ENCODE measurements around the gene S100A7. TPM values are rescaled to one million over a fixed set of nuclear protein-coding genes. Genes with fewer than 3 reads are reported as not detected.

The S100A7 gene
- total RNA-seq, 1 experiment from 2014 or later, result not detected

DNA sequence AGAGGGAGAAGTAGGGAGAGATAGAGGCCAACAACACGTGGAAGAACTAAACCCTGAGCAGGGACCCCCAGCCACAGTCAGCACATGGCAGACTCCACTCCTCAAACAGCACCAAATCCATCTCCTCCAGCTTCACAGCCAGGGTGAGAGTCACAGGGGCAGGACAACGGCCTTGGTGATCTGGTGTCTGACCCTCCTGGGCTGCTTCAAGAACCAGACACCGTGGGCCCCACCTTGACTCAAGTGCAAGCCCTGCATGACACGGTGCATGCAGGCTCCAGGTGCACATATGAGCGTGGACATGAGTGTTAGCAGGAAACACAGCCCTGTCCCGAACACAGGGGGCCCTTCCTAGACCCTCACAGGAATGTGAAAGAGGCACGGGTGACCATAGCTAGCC, 21.9 kb downstream of the S100A7 start:
- intact Hi-C loops (cut with micrococcal nuclease; ENCODE audit: unreplicated experiment), result no loop called here
- TF ChIP-seq EZH2 (IDR thresholded peaks at IDR 0.05; ENCODE audit: borderline replicate concordance, low read depth, low read length, poor library complexity, severe bottlenecking), result no peak
- TF ChIP-seq, protein P1, sequence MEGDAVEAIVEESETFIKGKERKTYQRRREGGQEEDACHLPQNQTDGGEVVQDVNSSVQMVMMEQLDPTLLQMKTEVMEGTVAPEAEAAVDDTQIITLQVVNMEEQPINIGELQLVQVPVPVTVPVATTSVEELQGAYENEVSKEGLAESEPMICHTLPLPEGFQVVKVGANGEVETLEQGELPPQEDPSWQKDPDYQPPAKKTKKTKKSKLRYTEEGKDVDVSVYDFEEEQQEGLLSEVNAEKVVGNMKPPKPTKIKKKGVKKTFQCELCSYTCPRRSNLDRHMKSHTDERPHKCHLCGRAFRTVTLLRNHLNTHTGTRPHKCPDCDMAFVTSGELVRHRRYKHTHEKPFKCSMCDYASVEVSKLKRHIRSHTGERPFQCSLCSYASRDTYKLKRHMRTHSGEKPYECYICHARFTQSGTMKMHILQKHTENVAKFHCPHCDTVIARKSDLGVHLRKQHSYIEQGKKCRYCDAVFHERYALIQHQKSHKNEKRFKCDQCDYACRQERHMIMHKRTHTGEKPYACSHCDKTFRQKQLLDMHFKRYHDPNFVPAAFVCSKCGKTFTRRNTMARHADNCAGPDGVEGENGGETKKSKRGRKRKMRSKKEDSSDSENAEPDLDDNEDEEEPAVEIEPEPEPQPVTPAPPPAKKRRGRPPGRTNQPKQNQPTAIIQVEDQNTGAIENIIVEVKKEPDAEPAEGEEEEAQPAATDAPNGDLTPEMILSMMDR (conservative IDR thresholded peaks at IDR 0.05; ENCODE audit: low read depth, low read length), result no peak
- no peak overlapping the region for H3K27ac ChIP-seq (ENCODE audit: low read depth, low read length, poor library complexity, severe bottlenecking)
- H3K4me1 ChIP-seq (ENCODE audit: insufficient read depth, low read length, poor library complexity, severe bottlenecking), result no peaks in the 10 kb centered on the region
- no peaks in the 10 kb centered on the region for H3K36me3 ChIP-seq (ENCODE audit: insufficient read depth, low read length, poor library complexity, severe bottlenecking)
- no peak for DNase-seq (ENCODE audit: low spot score)
- no peaks in the 10 kb centered on the region for H3K9me3 ChIP-seq (ENCODE audit: low read depth, low read length, poor library complexity, severe bottlenecking)
- H3K27me3 ChIP-seq (replicated peaks; ENCODE audit: insufficient read depth, low read depth, low read length, poor library complexity), result peaks cover 47% of the 10 kb centered on the region
- no peak overlapping the region for H3K4me3 ChIP-seq (ENCODE audit: low read depth, low read length, poor library complexity, severe bottlenecking)
- POLR2A ChIA-PET (ENCODE audit: low non-redundant PET), result no interaction called here
- CTCF ChIA-PET, result no interaction called here
- no TSS peak for BruUV-seq (replicated peaks)

DNA sequence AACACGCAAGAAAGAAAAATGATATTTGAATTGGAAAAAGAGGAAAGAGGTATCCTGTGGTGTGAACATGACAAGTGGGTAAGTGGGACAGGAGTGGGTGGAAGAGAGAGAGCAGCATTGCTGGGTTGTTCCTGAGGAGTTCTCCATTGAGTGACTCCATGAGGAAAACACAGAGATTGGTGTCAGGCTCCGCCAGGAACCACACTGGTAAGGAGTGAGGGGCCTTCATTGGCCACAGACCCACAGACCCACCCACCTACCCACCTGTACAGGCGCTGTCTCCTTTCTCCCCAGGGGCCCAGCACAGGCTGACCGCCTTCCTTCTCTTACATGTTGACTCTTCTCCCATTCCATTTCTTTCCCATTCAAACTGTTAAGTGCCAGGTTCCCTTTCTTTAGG, 23.2 kb downstream of the S100A7 start:
- no peak overlapping the region for H3K4me3 ChIP-seq (ENCODE audit: low read depth, low read length, poor library complexity, severe bottlenecking)
- no TSS peak for BruUV-seq (replicated peaks)
- TF ChIP-seq, protein P1 (conservative IDR thresholded peaks at IDR 0.05; ENCODE audit: low read depth, low read length), result no peak
- TF ChIP-seq EZH2 (IDR thresholded peaks at IDR 0.05; ENCODE audit: borderline replicate concordance, low read depth, low read length, poor library complexity, severe bottlenecking), result no peak
- no peaks in the 10 kb centered on the region for H3K9me3 ChIP-seq (ENCODE audit: low read depth, low read length, poor library complexity, severe bottlenecking)
- no peaks in the 10 kb centered on the region for H3K36me3 ChIP-seq (ENCODE audit: insufficient read depth, low read length, poor library complexity, severe bottlenecking)
- CTCF ChIA-PET, result no interaction called here
- DNase-seq (ENCODE audit: low spot score), result no peak
- peaks cover 54% of the 10 kb centered on the region for H3K27me3 ChIP-seq (replicated peaks; ENCODE audit: insufficient read depth, low read depth, low read length, poor library complexity)
- intact Hi-C loops (cut with micrococcal nuclease; ENCODE audit: unreplicated experiment), result no loop called here
- no peak overlapping the region for H3K27ac ChIP-seq (ENCODE audit: low read depth, low read length, poor library complexity, severe bottlenecking)
- POLR2A ChIA-PET (ENCODE audit: low non-redundant PET), result no interaction called here
- H3K4me1 ChIP-seq (ENCODE audit: insufficient read depth, low read length, poor library complexity, severe bottlenecking), result no peaks in the 10 kb centered on the region

DNA sequence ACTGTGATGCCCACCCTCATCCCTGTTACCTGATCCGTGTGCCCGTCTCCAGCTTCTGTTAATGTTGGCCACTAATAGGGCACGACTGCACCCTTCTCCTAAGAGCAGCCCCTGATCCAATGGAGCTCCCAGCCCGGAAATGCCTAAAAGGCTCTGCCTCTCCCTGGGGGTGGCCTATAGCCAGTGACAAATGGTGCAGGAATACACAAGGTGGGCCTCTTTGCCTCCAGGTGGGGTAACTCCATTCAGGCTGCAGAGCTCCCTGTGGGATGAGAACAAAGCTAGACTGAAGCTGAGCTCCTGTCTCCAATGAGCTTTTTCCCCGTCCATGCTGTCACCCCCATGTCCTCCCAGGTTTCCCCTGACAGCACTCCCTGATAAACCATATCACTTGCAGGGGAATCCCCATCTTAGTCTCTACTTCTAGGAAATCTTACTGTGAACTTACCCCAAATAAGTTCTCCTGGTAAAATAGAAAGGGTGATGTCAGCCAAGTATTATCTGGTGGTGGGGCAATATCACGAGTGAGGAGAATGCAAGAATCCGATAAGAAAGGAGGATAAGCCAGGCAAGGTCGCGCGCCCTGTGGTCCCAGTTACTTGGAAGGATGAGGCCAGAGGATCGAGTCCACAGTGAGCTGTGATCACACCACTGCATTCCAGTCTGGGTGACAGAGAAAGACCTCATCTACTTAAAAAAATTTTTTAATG, 25.6 kb downstream of the S100A7 start:
- no TSS peak for BruUV-seq (replicated peaks)

More for the DNA sequence above, 25.6 kb downstream of the S100A7 start:
- CTCF ChIA-PET, result no interaction called here
- Histone ChIP-seq H3K36me3 (ENCODE audit: insufficient read depth, low read length, poor library complexity, severe bottlenecking) (no peaks in the 10 kb centered on the region), H3K4me1 (ENCODE audit: insufficient read depth, low read length, poor library complexity, severe bottlenecking) (no peaks in the 10 kb centered on the region), H3K27me3 (replicated peaks; ENCODE audit: insufficient read depth, low read depth, low read length, poor library complexity) (peaks cover 55% of the 10 kb centered on the region), H3K27ac (ENCODE audit: low read depth, low read length, poor library complexity, severe bottlenecking) (no peak overlapping the region), H3K9me3 (ENCODE audit: low read depth, low read length, poor library complexity, severe bottlenecking) (no peaks in the 10 kb centered on the region), H3K4me3 (ENCODE audit: low read depth, low read length, poor library complexity, severe bottlenecking) (no peak overlapping the region)
- POLR2A ChIA-PET (ENCODE audit: low non-redundant PET), result no interaction called here
- TF ChIP-seq, protein P1 (conservative IDR thresholded peaks at IDR 0.05; ENCODE audit: low read depth, low read length), result no peak
- TF ChIP-seq EZH2 (IDR thresholded peaks at IDR 0.05; ENCODE audit: borderline replicate concordance, low read depth, low read length, poor library complexity, severe bottlenecking), result no peak
- intact Hi-C loops (cut with micrococcal nuclease; ENCODE audit: unreplicated experiment), result no loop called here
- DNase-seq (ENCODE audit: low spot score), result no peak

Data from A673 (cell line).